Stimulated activated CD4-positive, alpha-beta T cell treated with anti-CD3 and anti-CD28 coated beads, TNF-alpha, amount 100 ng/mL, for 48 hours (primary cell): ENCODE measurements around the gene CLDND1.

Experiments
- DNase-seq, 3 donors: peaks; one replicate each; pipeline ENCODE4 v3.0.0-alpha.2; 2020; ENCODE audit warnings: low read depth in 3 of 3

CLDND1 gene

GRCh38 chr3:98514948-98515347, 7.8 kb downstream of the CLDND1 start:
- no peak for DNase-seq

- DNase-seq = no peak
Observed at GRCh38 chr3:98513736-98514135, 9.0 kb downstream of the CLDND1 start.

GRCh38 chr3:98513091-98513511, 9.6 kb downstream of the CLDND1 start:
- DNase-seq = peak in 1 of 3 donors; percentile 23

- DNase-seq = no peak
Observed at GRCh38 chr3:98512576-98512975, 10.1 kb downstream of the CLDND1 start.

GRCh38 chr3:98508582-98508981, 14.1 kb downstream of the CLDND1 start:
- DNase-seq = no peak

GRCh38 chr3:98504539-98504938, 18.2 kb downstream of the CLDND1 start:
- DNase-seq = no peak

GRCh38 chr3:98501863-98502576, 20.7 kb downstream of the CLDND1 start:
- no peak for DNase-seq

GRCh38 chr3:98501270-98501669, 21.4 kb downstream of the CLDND1 start:
- no peak for DNase-seq

GRCh38 chr3:98500019-98500418, 22.7 kb downstream of the CLDND1 start:
- no peak for DNase-seq

GRCh38 chr3:98497381-98497780, 25.3 kb downstream of the CLDND1 start, which contains the start of gene OR5K2:
TSS of gene OR5K2 (plus strand) at chr3:98497681. CDS start at chr3:98497681, 0 bp downstream.
- DNase-seq = no peak

GRCh38 chr3:98483626-98484025, 39.1 kb downstream of the CLDND1 start:
- DNase-seq = no peak

GRCh38 chr3:98482717-98483482, 39.8 kb downstream of the CLDND1 start:
- no peak for DNase-seq
